DND-41 (cell line): ENCODE data around the gene COL26A1.

ENCODE experiments used
- ATAC-seq: fragments of 200-7000 bp; cut with Tn5 transposase; 3 replicates; pipeline ENCODE4 v1.9.1; 2021; ENCODE audit warnings: low read depth; ENCODE audit not compliant: insufficient read depth
- DNase-seq: peaks from one replicate; pipeline ENCODE4 v3.0.0-alpha.2; 2020
- H2AFZ ChIP-seq: 2 replicates; pipeline ENCODE4 v1.6.0; 2012; ENCODE audit warnings: low read depth, low read length
- H3K27ac ChIP-seq: 2 replicates; pipeline ENCODE4 v1.5.1; 2012; ENCODE audit warnings: low read length, inconsistent platforms
- H3K27me3 ChIP-seq: fragments of 200-600 bp; sonication (generic); 2 replicates; pipeline ENCODE4 v1.6.0; 2012; ENCODE audit warnings: low read length, mild to moderate bottlenecking, inconsistent platforms; ENCODE audit not compliant: insufficient read depth, poor library complexity
- H3K36me3 ChIP-seq: 2 replicates; pipeline ENCODE4 v1.5.1; 2012; ENCODE audit warnings: low read length, inconsistent platforms; ENCODE audit not compliant: insufficient read depth
- H3K4me1 ChIP-seq: 2 replicates; pipeline ENCODE4 v1.5.1; 2012; ENCODE audit warnings: mild to moderate bottlenecking, low read length; ENCODE audit not compliant: insufficient read depth
- H3K4me2 ChIP-seq: 2 replicates; pipeline ENCODE4 v1.6.0; 2012; ENCODE audit warnings: mild to moderate bottlenecking, moderate library complexity, low read length, inconsistent platforms; ENCODE audit not compliant: insufficient read depth
- H3K4me3 ChIP-seq, 2 experiments: fragments of 200-600 bp in 1 of 2; shearing (Covaris generic) in 1 of 2; 2 replicates each; pipeline ENCODE4 v1.5.1; 2012 to 2016; ENCODE audit warnings: inconsistent platforms in 2 of 2, low read length in 2 of 2, mild to moderate bottlenecking in 2 of 2, low read depth in 1 of 2, moderate library complexity in 1 of 2
- H3K79me2 ChIP-seq: 2 replicates; pipeline ENCODE4 v1.6.0; 2012; ENCODE audit warnings: low read length, inconsistent platforms; ENCODE audit not compliant: insufficient read depth
- H3K9ac ChIP-seq: 2 replicates; pipeline ENCODE4 v1.6.0; 2012; ENCODE audit warnings: low read depth, mild to moderate bottlenecking, inconsistent platforms, low read length, moderate library complexity
- H3K9me3 ChIP-seq: 2 replicates; pipeline ENCODE4 v1.5.1; 2012; ENCODE audit warnings: low read length, moderate library complexity, mild to moderate bottlenecking, inconsistent platforms; ENCODE audit not compliant: insufficient read depth, severe bottlenecking
- H4K20me1 ChIP-seq: 2 replicates; pipeline ENCODE4 v1.6.0; 2012; ENCODE audit warnings: low read length; ENCODE audit not compliant: insufficient read depth
- CTCF ChIP-seq: IDR thresholded peaks from 2 replicates; pipeline ENCODE4 v1.5.1; 2012; ENCODE audit warnings: borderline replicate concordance, low read length, moderate library complexity, mild to moderate bottlenecking; ENCODE audit not compliant: poor library complexity, severe bottlenecking; ENCODE audit errors: extremely low read depth
- EZH2 ChIP-seq: IDR thresholded peaks from 3 replicates; pipeline ENCODE4 v1.6.1; 2012; ENCODE audit warnings: borderline replicate concordance, low read depth, mild to moderate bottlenecking, moderate library complexity, low read length, inconsistent platforms; ENCODE audit not compliant: severe bottlenecking

Gene COL26A1

GRCh38 chr7:101486433-101487104 lies 123.9 kb downstream of the COL26A1 start:
- Histone ChIP-seq H3K4me2 (no peak overlapping the region), H3K79me2 (no peaks in the 10 kb centered on the region), H3K4me1 (no peaks in the 10 kb centered on the region), H3K9ac (no peak overlapping the region), H3K9me3 (no peaks in the 10 kb centered on the region), H2AFZ (no peak overlapping the region), H3K36me3 (no peaks in the 10 kb centered on the region), H3K27me3 (no peaks in the 10 kb centered on the region), H3K4me3 (no peak overlapping the region), H3K27ac (no peak overlapping the region), H4K20me1 (no peaks in the 10 kb centered on the region)
- ATAC-seq: no peak
- TF ChIP-seq CTCF (no peak), EZH2 (no peak)
- no peak for DNase-seq

GRCh38 chr7:101487105-101487458 lies 124.4 kb downstream of the COL26A1 start:
- H3K4me3 ChIP-seq: no peak overlapping the region
- no peak overlapping the region for H3K9ac ChIP-seq
- TF ChIP-seq EZH2 (no peak), CTCF (no peak)
- no peaks in the 10 kb centered on the region for H3K9me3 ChIP-seq
- H3K79me2 ChIP-seq: no peaks in the 10 kb centered on the region
- no peaks in the 10 kb centered on the region for H3K36me3 ChIP-seq
- H3K4me1 ChIP-seq: no peaks in the 10 kb centered on the region
- H3K27ac ChIP-seq: no peak overlapping the region
- ATAC-seq (no peak), DNase-seq (no peak)
- H2AFZ ChIP-seq: no peak overlapping the region
- no peaks in the 10 kb centered on the region for H4K20me1 ChIP-seq
- no peaks in the 10 kb centered on the region for H3K27me3 ChIP-seq
- H3K4me2 ChIP-seq: no peak overlapping the region

GRCh38 chr7:101487753-101488152 lies 125.1 kb downstream of the COL26A1 start:
- Histone ChIP-seq H3K79me2 (no peaks in the 10 kb centered on the region), H3K4me2 (no peak overlapping the region), H3K36me3 (no peaks in the 10 kb centered on the region), H3K27ac (no peak overlapping the region), H3K27me3 (no peaks in the 10 kb centered on the region), H3K4me1 (no peaks in the 10 kb centered on the region), H4K20me1 (no peaks in the 10 kb centered on the region), H3K9ac (no peak overlapping the region), H3K9me3 (no peaks in the 10 kb centered on the region), H2AFZ (no peak overlapping the region), H3K4me3 (no peak overlapping the region)
- ATAC-seq (no peak), DNase-seq (no peak)
- TF ChIP-seq CTCF: no peak
- TF ChIP-seq EZH2: no peak
